ENCODE measurements around the gene SIDT1.

- TF ChIP-seq CTCF (IDR thresholded peaks at IDR 0.05) (no peak), POLR2A (IDR thresholded peaks at IDR 0.05) (no peak)
These were observed 28.7 kb downstream of the SIDT1 start for GRCh38 chr3:113560831-113561623.
